ENCODE measurements around the gene STX1A.

STX1A gene

DNA sequence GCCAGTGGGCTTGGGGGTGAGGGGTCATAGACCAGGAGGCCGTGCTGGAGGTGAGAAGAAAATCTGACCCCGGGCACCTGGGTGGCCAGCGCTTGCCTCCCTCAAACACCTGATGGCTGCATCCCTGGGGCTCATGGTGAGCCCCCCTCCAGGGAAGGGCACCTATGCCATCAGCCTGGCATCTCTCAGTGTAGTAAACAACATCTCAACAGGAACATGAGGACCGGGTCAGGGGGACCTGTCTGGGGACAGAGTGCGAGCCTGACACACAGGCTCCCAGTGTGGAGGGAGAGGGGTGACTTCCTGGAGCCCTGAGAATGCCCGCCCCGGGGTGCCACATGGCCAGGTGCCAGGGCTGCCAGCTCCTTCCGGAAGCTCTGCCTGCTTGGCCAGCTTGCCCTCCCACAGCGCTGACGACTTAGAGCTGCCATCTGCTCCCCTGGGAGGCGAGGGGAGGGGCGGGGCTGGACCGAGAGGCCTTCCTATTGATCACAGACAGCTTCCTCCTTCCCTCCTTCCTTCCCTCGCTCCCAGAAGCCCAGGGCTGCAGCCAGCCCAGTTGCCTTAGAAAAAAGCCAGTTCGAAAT, 12.3 kb downstream of the STX1A start:
- DNase-seq (ENCODE audit: low read depth in 2 of 2), result no peak

DNA sequence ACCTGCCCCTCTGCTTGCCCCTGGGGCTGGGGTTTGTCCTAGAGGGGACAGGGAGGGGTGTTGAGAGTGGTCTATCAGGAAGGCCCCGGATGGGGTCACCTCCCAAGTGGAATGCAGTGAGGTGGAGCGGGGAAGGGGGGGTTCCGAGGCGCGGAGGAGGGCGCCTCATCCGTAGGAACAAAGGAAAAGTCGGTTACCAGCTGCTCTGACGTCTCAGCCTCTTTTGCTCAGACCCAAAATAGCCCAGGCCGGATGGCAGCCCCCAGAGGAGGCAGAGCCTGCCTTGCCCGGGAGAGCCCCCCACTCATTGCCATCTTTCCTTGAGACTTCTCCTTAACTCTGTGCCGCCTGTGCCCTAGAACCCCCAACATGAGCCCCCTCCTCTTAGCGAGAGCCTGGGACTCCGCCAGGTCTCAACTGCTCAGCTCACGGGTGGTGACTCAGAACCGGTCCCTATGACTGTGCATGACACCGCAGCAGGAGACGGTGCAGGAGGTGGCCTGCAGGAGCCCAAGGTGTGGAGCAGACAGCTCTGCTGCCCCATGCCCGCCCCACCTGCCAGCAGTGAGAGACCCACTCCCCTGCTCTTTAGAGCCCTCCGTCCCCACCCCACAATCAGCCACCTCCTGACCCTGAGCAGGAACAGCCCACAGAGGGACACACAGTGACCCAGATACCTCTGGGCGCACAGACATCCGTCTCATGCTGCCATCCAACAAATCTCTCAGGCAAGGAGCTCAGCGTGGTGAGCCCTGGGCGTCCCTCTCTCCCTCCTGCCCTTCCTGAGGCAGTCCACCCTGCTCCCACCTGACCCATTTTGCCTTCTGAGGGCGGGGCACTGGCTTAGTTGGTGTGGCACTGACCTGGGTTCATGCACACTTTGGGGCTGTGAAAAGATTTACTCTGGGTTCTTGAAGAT, 13.1 kb downstream of the STX1A start:
- DNase-seq (ENCODE audit: low read depth in 2 of 2), result no peak

DNA sequence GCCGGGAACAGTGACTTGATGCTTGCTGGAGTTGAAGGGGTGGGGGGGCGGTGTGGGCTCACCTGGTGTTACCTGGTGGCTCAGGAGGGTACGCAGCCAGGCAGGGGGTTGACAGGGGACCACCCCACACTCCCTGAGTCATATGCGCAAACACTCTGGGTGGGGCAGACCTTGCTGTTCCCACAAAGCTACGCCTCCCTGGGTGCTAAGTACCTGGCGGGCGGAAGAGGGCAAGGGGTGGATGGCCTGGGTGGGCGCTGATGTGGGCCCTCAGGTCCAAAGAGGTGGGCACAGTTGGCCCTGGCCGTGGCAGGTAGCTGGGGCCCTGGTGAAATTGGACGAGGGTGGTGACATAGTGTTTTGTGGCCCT, 13.9 kb downstream of the STX1A start:
- DNase-seq (ENCODE audit: low read depth in 2 of 2), result no peak

DNA sequence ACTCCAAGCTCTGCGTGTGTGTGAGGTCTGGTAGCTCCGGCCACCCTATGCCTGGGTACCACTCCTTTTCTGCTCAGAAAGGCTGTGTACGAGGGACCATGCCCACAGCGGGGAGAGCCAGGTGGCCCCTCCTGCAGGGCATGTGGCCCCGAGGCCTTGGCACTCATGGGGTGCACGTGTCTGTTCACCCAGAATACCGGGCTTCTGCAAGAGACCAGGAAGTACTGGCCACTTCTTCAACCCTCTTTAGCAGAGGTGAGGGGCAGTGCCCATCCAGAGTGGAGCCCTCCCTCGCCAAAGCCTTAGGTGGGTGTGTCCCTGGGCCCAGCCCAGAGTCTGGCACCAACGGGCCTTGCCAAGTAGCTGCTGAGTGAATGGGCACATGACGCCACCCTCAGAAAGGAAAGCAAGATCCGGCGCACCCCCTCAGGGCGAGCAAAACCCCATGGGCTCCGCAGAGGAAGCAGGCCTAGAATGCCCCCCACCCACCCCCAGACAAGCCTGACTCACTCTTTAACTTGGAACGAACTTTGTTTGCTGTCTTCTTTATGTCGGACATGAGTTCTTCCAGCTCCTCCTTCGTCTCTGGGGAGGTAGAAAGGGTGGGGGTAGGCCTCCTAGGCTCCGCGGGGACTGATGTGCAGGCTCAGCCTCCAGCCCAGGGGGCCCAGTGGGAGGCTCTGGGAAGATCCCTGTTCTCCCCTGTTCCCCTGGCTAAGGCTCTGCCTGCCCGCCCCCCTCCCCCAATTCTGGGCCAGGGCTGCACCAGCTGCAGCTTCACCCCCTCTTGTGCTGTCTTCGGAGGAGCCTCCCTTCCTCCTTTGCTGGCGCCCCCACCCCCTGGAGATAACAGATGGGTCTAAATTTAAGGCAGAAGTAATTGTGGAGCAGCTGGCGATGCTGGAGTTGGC, 14.6 kb downstream of the STX1A start:
- DNase-seq (ENCODE audit: low read depth in 2 of 2), result peak; percentile 52 to 56

DNA sequence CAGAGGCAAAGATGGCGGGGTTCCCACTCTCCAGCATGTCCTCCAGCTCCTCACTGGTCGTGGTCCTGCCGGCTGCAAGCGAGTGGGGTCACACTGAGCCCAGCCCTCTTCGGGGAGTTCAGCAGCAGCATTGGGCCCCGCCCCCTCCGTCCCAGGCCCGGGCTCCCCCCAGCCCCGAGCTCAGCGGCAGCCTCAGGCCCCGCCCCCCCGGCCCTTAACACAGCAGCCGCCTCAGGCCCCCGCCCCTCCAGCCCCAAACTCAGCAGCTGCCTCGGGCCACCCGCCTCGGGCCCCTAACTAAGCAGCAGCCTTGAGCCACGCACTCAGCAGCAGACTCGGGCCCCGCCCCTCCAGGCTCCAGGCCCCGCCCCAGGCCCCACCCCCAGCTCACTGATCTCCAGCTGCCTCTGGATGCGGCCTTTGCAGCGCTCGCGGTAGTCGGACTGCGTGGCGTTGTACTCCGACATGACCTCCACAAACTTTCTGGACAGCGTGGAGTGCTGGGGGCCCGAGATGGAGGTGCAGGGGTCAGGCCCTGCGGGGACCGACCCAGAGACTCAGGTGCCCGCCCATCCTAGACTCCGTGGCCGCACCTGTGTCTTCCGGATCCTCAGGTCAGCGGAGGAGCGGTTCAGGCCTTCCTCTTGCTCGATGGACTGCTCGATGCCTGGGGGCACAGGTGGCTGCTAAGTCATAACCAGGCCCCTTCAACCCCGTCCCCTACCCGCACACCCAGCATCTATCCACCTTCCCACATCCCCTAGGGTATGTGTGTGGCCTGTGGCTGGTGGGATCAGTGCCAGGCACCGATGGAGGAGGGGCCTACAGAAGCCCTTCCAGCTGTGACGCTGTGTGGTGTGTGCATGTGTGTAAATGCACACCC, 15.5 kb downstream of the STX1A start:
- peak; percentile 34 to 39 for DNase-seq (ENCODE audit: low read depth in 2 of 2)

DNA sequence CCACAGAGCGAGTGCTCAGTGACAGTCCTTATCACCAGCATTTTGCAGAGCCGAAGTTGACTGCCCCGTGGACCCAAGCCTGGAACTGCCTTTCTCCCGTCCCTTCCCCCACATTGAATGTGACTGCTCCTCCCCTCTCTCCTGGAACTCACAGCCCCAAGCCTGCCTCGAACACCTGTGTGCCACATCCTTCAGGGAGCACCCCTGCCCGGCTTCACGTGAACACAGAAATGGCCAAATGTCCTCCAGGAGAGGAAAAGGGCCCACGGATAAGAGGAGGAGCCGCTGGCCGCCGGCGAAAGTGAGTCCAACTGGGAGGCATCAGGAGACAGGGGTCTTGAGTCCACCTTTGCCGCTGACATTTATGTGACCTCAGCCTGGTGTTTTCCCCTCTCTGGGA, 16.2 kb downstream of the STX1A start:
- DNase-seq (ENCODE audit: low read depth in 2 of 2), result no peak

DNA sequence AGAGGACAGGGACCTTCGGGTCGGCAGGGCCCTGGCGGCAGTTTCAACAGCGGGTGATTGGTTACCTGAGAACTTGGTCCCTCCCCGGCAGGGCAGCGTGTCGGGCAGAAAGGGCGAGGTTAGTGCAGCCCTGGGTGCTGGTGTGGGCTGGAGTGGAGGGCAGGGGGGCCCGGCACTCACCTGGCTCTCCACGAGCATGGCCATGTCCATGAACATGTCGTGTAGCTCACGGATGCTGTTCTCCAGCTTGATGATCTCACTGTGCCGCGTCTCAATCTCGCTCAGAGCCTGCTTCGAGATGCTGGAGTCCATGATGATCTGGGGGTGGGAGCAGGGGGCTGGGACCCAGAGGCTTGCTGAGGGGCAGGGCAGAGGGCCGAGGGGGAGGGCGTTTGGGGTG, 16.8 kb downstream of the STX1A start:
- no peak for DNase-seq (ENCODE audit: low read depth in 2 of 2)

DNA sequence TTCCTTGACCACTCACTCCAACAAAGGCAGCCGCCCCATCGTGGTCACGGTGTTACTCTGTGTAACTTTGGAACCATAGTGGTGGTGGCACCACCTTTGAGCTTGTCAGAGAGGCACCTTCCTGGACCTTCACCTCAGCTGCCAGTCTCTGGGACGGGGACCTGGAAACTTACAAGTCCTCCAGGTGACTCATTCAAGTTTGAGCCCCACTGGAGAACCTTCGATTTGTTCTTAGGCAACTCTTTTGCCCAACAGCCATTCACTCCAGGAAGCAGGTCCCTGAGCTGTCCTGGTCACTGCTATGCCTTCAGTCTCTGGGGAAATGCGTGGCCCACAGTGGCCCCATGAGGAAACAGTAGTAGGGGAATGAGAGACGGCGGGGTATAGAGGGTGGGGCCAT, 17.2 kb downstream of the STX1A start:
- no peak for DNase-seq (ENCODE audit: low read depth in 2 of 2)

DNA sequence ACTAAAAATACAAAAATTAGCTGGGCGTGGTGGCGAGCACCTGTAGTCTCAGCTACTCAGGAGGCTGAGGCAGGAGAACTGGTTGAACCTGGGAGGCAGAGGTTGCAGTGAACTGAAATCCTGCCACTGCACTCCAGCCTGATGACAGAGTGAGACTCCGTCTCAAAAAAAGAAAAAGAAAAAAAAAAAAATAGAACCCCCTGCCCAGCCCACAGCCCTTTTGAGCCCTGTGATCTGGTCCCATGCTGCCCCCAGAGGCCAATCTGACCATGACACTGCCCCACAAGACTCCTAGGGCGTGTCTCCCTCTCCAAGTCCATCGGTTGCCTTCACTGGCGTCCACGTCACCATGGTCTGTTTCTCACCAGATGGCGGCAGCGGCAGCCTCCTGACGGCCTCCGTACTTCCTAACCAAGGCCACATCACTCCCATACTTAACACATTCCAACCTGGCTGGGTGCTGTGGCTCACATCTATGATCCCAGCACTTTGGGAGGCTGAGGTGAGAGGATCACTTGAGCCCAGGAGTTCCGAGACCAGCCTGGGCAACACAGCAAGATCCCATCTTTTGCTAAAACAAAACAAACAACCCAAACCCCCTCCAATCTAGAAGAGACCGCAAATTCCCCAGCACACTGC, 18.0 kb downstream of the STX1A start:
- DNase-seq (ENCODE audit: low read depth in 2 of 2), result no peak

DNA sequence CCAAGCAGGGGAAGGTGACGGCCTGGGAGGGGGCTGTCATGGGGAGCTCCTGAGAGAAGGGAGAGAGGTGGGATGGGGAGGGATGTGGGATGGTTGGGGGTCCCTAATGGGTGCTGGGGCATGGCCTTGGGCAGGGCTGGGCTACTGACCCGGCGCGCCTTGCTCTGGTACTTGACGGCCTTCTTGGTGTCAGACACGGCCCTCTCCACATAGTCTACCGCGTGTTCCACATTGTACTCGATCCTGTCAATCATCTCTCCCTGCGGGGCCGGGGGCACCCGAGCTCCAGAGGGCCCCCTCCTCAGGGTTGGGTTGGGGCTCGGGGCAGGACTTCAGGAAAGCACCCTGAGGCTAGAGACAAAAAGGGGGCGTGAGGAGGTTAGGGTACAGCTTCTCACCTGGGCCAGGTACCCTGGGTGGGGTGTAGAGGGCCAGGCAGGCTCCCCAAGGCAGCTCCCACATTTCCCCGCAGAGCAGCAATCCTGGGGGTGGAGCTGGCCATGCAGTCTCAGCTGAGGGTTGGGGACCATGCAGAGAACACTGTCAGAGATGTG, 18.8 kb downstream of the STX1A start:
- no peak for DNase-seq (ENCODE audit: low read depth in 2 of 2)

DNA sequence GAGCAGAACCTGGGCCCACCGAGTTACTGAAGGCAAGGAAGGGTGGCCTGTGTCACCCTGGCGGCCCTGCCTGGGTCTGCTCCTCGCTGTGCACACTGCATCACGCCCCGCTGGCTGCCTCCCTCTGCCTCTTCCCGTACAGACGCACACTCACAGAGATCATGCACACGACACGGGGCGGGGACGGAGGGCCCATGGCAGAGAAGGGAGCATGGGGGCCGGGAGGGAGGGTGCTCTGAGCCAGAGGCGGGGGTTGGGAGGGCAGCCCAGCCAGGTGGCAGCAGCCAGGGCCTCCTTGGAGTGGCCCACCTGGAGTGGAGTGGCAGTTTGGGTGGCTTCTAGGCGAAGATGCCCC, 19.4 kb downstream of the STX1A start:
- no peak for DNase-seq (ENCODE audit: low read depth in 2 of 2)

DNA sequence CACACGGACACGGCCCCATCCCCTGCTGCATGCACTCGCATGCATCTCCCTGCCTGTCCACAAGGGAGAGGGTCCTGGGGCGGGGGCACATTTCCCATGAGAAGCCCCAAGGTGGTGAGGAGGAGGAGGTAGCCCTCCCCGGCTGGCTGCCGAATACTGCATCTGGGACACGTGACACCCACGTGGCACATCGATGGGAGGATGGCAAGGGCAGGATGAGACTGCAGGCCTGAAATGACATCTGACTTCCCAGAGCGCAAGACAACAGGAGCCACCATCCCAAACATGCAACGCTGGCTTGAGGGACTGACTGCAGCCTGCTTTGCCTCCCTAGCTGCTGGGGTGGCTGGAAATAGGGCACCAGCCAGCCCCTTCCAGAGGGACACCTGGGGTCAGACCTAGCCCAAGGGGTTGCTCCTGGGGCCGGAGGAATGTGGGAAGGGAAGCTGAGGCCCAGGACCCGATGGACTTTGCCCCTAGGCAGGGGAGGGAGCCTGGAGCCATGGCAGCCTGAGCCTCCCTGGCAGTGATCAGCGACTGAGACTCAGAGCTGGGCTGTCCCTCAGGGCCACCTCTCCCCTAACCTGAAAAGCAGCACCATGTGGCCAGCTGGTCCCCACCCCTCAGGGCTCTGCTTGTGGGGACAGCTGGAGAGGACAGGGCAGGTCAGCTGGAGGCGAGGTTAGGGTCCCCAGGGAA, 19.9 kb downstream of the STX1A start:
- no peak for DNase-seq (ENCODE audit: low read depth in 2 of 2)

DNA sequence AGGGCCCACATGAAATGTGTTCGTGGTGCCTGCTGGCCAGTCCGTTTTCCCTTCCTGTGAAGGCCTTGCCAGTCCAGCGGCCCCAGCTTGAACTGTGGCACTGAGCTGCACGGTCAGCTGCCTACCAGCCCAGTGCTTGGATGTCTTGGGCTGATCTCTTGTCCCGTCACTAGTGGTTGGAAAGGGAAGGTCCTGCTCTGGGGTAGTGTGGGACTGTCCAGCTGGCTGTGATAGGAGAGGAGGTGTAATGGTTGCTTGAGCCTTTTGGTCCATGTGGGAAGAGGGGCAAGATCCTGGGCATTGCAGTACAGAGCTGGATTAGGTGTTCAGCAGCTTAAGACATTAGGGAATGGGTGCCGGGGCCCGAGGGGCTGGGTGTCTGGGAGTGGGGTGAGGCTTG, 21.1 kb downstream of the STX1A start:
- no peak for DNase-seq (ENCODE audit: low read depth in 2 of 2)

DNA sequence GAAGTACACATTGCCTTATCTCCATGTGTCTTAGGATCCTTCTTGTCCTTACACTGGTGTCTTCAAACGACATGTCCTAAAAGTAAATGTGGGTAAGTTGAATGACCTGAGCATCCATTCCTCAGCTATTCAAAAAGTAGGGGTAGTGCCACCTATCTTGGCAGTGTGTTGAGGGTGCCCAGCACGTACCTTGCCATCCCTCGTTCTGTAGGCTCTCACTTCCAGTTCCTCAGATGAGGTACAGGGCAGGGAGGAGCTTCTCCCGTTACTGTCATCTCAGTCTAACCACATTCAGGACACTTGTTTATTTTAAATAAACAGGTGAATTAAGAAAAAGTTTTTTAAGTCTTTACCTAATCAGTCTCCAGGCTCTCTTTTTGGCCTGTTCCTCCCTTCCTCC, 23.1 kb downstream of the STX1A start:
- no peak for DNase-seq (ENCODE audit: low read depth in 2 of 2)

DNA sequence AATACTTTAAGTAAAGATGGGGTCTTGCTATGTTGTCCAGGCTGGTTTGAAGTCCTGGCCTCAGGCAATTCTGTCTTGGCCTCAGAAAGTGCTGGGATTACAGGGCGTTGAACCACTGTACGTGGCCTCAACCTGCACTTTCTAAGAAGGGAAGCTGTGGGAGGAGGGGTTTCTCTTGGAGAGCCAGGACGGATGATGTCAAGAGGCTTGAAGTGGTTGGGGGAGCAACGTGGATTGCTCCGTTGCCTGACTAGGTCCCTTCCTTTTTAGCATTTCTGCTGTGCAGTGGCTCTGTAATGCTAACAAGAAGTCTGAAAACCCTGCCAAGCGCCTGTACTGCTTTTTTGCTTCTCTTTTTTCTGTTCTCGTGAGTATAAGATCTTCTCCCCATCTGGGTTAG, 28.8 kb downstream of the STX1A start:
- no peak for DNase-seq (ENCODE audit: low read depth in 2 of 2)

DNA sequence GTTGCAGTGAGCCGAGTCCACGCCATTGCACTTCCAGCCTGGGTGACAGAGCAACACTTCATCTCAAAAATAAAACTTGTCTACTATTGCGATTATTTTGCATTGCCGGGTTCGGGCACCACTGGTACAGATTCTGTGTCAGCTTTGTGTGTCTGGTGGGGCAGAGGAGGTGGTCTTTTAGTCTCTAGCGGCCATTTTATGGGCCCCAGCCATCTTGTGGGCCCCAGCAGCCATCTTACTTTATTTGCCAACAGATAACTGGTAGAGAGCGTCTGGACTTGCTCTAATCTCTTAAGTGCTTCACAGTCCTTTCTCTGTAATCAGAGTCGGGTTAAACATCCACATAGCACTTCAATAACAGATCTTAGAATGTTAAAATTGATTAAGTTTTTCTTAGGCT, 31.2 kb downstream of the STX1A start:
- no peak for DNase-seq (ENCODE audit: low read depth in 2 of 2)

DNA sequence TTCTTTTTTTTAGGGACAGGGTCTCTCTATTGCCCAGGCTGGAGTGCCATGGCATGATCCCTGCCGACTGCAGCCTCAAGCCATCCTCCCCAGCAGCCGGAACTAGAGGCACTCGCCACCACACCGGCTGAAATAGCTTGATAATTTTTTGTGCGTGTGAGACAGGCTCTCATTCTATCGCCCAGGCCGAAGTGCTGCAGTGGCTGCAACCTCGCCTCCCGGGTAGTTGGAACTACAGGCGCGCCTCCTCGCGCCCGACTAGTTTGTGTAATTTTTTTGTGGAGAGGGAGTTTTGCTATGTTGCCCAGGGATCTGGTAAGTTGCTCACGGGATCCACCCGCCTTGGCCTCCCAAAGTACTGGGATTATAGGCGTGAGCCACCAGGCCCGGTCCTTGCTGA, 34.2 kb downstream of the STX1A start:
- no peak for DNase-seq (ENCODE audit: low read depth in 2 of 2)

DNA sequence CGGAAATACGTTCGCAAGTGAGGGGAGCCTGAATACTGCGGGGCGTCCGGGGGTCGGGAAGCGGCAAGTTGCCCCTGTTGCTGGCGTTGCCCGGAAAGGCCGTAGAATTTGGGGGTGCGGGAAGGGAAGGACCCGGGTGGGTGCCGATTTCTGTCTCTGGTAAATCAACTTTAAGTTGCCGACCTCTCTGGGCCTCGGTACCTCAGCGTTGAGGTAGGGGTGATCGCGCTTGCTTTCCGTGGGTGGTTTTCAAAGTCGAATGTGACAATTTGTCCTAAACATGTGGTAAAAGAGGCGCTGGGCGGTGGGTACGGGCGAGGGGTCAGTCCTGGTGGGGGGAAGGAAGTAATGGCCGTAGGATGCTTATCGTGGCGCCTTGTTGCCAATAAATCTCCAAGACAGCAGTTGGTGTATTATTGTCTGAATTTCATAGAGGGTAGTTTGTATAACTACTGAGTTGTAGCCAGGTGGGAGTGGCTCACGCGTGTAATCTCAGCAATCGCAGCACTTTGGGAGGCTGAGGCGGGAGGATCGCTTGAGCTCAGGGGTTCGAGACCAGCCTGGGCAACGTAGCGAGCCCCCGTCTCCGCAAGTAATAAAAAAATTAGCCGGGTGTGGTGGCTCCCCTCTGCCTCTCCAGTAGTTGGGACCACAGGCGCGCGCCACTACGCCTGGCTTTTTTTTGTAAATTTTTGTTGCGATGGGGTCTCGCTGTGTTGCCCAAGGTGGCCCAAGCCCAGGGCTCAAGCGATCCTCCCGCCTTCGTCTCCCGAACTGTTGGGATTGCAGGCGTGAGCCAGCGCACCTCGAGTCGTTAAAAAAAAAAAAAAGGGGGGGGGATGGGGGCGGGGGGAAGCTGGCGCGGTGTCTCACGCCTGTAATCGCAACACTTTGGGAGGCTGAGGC, 35.4 kb downstream of the STX1A start:
- DNase-seq (ENCODE audit: low read depth in 2 of 2), result no peak

Data from fibroblast of skin of left biceps (primary cell).